HG03521 (cell line): ENCODE data around the gene TRPM3.

ENCODE experiments used
- ATAC-seq: cut with Tn5 transposase; IDR thresholded peaks from one replicate; pipeline ENCODE4 v1.9.1; 2021; ENCODE audit warnings: mild to moderate bottlenecking, moderate library complexity; ENCODE audit not compliant: unreplicated experiment

Gene TRPM3

DNA sequence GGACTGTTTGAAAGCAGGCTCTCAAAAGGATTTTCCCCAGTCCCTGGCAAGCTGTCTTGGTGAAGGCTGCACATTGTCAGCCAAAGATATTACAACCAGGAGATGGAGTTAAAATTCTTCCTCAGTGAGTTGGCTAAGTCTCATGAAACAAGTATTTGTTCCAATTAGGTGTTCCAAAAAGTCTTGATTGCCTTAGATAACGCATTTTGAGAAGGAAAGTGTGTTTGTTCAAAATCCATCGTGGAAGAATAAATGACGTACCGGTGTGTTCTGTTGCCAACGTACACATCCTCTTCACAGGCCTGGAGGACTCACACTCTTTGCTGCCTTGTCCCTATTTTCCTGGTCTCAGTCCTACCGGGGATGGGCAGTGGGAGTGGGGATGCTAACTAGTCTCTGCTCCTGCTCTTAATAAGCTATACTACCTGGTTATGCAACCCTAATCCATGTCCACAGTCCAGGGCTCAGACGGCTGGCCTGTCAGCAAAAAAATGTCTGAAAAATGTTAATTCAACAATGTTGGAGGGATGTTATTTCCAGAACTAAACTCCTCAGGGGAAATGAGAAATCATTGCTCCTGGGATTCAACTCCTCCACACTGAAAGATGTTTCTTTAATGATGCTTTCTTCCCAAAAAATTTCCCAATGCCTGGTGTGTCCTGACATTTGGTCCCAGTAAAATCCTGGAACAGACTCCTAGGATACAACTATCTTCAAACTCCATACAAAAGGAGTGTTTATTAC is 531.7 kb downstream of the TRPM3 start:
- no peak for ATAC-seq

DNA sequence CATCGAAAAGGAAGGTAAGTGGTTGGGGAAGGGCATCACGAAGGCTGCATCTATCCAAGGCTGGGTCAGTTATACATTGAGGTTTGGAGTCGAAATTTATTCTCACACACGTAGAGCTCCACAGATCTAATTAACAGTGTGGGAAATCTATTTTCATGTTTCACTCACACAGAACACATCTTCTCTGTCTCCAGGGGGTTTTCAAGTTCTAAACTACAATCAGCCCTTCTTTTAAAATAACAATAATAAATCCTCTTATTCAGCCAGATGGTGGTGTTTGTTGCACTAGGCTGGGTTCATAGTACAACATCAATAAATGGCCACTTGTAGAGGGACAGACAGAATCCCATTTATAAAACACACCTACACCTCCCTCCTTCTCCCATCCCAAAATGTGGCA is 532.4 kb downstream of the TRPM3 start:
- no peak for ATAC-seq

DNA sequence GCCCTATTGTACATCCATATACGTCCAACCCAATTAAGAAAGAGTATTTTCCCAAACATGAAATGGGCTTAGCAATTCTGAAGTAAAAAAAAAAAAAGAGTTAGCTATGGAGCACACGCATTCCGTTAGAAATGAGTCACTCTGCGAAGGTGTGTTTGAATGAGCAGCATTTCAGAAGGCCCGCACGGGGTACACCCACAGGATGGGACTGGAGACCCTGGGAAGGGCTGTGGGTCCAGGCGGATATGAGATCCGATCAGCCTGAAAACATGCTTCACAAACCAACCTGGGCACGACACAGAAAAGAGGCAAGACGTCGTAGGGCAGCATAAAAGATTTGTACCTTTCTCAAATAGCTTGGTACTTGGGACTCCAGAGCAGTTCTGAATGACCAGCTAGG is 533.0 kb downstream of the TRPM3 start:
- ATAC-seq = no peak

DNA sequence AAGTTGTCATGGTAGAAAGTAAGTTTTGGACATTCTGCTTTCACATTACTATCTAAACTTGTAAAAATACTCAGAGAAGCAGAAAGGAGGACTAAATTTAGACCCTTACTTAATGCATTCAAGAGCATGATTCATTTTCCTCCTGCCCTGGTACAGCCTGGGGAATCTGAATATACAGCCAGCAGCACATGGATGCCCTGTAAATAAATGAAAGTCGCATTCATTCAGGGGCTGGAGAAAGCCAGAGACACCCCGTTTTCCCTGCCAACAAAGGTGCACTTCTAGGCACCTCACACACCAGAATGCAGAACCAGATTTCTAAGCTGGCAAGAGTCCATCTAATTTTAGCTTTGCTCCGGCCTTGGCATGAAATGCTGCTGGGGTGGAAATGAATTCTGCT is 534.2 kb downstream of the TRPM3 start:
- no peak for ATAC-seq

DNA sequence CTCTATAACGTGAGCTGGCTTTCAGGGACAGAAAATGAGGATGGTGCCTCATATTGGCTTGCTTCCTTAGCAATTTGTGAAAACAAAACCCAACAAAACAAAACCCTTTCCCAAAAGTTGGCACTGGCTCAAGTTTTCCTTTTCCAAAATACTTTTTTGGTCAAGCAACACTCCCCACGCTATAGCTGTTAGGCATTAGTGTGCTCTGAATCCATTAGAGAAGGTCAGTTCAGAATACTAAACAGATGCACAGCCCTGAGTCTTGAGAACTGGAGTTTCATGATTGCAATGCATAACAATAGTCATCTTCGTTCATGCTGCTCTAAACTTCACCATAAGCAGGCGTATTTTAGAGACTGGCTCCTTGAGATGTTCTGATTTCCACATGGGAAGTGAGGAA is 534.9 kb downstream of the TRPM3 start:
- no peak for ATAC-seq

DNA sequence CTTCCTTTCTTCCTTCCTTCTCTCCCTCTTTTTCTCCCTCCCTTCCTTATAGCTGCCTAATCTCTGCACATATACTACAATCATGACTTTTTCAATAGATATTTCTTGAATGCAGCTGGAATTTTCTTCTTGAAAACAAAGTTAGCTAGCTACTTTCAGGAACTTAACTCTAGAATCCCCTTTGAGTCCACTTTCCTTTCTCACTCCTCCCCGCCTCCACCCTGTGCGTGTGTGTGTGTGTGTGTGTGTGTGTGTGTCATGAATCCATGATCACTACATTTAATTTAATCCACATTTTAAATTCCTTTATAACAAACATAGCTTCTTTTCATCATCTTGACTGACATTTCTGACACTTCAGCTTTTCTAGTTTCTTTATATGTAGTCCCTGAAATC is 539.5 kb downstream of the TRPM3 start:
- no peak for ATAC-seq

DNA sequence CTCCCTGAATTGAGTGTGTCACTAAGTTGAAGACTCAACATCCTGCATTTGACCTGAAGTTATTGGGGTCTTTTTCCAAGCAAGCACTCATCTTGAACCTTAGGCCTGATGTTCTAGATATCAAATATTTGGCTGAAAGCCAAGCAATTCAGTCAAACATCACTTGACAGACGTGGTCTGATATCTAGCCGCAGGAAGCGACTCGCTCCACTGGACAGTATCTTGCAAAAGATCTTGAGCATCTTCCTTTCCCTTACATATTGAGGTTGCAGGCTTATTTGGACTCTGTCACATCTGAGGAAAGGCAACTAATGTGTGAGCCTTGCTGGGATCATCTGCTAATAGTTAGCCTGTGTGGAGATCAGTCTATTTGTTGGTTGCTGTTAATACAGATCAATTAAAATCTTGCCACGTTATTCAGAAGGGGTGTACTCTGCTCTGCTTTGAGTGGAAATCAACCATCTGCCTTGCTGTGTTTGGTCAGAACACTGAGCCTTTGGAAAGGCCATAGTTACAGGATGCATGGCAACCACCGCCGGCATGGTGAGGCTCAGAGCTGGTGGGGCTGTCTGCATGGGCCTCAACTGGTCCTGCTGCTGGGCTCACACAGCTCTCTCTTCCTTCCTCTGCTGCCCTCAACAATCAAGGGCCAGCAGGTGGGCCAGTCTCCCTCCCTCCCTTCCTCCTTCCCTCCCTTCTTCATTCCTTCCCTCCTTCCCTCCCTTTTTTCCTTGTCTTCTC is 540.0 kb downstream of the TRPM3 start:
- ATAC-seq = no peak

DNA sequence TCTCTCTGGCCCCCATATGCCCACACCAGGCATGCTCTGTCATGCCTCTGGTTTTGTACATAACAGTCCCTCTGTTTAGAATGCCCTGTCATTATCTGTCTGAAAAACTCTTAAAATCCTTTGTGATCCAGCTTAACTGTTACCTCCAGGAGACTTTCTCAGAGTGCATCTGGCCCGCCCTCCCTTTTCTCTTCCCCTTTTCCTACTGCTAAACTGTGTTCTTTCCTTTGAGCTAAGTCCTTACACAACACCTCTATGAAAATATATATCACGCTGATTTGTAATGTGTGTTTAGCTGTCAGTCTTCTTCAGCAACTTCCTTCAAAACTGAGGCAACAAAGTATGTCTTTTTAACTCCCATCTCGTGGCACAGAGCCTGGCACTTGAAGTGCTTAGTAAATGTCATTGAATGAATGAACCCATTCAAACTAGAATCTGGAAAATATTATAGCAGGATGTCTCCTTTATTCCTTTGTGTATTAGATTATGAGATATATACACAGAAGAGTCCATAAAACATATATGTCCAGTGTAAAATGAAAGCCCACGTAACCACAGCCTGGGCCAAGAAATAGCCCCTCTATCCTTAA is 540.7 kb downstream of the TRPM3 start:
- ATAC-seq = no peak

DNA sequence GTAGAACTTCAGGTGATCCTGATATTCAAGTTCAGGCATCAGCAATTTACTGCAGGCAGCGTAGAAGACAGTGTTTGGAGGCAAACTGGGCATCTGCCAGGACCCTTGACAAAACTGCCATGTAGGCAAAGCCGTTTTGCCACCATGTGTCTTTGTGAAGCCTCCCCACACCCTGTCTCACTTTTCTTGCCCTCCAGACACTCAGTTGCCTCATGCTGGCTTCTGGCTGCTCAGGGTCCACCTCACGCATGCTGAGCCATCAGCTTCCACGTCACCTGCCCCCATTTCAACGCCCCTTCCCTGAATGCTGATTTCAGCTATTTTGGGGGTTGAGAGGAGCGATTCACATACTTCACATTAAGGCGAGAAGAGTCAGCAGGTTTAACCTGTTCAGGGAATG is 541.7 kb downstream of the TRPM3 start:
- ATAC-seq = no peak

DNA sequence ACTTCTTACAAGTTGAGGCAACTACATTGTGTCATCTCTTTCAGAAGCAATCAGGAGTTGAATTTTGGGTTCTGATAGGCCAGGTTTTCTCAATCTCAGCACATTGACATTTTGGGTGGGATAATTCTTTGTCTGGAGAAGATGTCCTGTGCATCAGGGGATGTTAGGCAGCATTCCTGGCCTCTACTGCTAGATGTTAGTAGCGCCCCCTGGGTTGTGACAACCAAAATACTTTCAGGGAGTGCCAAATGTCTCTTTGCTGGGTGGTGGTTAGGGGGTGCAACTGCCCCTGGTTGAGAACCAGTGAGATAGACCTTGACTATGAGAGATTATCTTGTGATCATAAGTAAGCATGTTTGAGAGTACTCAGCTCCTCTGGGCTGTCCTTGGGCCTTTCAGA is 542.7 kb downstream of the TRPM3 start:
- ATAC-seq = no peak

DNA sequence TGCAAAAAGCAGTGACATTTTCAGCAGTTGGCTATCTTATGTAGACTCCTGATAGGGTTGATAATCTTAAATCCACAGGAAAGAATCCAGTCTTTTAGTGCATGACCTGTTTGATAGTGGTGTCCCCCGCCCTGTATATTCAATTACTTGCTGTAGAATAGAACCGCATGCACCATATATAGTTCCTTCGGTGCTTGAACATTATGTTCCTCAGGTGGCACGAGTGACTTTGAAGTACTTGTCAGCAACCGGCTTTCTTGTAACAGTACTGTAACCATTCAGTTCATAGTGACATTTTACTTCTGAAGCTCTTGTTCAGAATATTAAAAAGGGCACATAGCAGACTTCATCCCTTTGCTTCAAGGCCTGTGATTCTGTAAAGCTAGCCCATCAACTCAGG is 543.8 kb downstream of the TRPM3 start:
- no peak for ATAC-seq

DNA sequence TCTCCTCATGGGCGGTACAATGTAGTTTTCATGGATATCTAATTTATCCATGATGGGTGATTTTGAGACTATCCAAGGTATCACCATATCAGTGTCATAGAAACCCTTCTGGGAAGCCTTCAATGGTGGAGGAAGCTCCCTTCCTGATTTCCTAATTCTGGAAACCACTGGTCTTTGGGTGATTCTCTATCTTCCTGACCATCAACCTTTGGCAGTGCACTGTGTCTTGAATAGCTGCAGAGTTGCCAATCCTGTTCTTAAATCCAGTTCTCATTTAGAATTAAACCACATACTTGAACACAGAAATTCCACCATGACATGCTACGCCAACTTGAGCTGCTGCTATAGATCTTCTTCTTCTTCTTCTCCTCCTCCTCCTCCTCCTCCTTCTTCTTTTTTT is 545.3 kb downstream of the TRPM3 start:
- no peak for ATAC-seq

DNA sequence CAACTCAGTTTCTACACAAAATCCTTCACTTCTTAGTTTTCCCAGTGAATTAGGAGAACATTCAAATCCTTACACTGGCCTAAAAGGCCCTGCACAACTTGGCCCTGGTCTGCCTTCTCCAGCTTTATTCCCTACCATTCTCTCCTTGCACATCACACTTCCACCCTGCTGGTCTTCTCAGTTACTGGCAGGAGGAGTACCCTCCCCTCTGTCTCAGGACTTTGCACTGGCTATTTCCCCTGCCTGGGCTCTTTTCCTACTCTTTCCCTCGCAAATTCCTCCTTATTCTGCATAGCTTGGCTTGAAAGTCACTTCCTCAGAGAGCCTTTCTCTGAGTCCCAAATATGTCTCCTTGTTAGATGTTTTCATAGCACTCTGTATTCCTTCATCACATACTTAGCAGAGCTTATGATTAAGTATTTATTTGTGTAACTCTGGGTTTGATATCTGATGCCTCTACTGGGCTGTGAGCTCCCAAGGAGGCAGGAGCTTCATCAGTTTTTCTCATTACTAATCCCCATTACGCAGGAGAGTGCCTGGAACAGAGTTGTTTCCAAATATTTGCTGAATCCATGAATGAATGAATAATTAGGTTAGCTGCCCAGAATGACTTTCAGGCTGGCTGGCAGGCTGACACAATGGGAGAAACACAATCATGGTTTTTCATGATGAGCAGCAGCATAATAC is 547.1 kb downstream of the TRPM3 start:
- ATAC-seq = no peak

DNA sequence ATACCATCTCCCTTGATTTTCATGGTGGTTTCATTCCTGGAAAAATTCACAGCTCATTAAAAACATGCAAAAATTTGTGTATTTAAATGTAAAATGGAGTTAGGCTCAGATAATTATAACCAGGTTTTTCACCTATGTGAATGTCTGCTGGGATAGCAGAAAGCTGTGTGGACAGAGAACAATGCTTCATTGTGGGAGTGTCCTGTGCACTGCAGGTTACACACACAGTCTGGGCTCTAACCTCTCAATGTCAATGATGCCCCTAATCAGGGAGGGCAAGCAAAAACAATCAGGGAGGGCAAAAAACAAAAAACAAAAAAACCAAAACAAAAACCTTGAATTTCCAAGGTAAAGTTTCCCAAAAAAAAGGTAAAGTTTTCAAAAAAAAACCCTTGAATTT is 548.1 kb downstream of the TRPM3 start:
- ATAC-seq = no peak

DNA sequence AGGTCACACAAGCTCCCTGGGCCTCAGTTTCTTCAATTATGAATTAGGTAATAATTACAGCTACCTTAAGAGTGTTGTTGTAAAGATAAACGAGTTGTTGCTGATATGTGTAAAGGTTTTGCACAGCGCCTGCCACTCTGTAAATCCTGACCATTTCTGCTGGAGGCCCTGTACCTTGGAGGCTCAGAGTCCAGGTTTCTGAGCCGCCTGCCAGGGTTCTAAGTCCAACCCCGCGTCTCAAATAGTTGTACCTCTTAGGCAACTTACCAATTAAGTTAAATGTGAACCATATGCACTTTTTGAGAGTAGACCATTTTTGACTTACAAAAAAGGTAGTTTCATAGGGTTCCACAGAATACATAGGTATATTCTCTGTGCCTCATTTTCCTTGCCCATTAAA is 550.2 kb downstream of the TRPM3 start:
- ATAC-seq = no peak

DNA sequence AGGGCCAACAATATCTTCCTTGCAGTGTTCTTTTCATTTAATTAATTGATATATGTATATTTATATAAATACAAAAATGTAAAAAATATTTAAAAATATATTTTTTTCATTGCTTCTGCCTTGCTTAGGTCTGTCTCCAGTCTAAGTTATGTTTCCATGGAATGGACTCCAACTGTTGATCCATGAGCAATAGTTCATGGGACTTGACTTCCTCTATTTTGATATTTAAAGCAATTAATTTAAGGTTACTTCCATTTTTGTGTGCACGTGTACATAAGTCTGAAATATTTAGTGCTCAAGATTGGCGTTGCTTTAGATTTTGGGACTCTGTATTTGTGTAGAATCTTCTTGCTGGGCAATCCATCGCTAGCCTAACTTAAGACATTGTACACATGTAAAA is 551.6 kb downstream of the TRPM3 start:
- ATAC-seq = no peak

DNA sequence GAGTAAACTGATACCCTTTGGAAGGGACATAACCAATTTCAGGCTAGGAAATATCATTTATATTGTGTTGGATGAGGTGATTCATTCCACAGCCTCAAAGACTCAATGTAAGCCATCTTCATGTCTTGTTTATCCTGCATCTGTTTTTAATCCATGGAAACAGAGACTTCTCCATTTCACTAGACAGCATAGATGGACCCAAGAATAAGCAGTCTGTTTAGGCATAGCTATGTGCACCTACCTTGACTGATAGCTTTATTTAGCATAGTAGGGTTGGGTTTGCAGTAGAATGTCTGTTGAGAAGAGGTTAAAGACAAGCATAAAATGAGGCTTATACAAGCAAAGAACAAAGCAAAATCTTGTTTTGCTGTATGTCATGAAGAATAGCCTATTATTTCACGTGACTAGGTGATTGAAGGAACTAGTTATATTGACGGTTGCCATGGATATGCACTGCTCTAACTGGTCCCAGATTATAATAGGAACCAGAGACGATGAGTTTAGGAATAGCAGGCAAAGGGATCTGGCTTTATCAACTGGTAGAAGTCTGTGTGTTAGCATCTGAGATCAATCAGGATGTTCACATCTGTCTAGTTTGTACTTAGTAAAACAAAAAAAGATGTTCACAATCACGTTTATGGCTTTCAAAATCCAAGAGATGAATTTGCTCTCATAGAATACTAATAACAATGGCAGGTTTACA is 552.2 kb downstream of the TRPM3 start:
- ATAC-seq = no peak

DNA sequence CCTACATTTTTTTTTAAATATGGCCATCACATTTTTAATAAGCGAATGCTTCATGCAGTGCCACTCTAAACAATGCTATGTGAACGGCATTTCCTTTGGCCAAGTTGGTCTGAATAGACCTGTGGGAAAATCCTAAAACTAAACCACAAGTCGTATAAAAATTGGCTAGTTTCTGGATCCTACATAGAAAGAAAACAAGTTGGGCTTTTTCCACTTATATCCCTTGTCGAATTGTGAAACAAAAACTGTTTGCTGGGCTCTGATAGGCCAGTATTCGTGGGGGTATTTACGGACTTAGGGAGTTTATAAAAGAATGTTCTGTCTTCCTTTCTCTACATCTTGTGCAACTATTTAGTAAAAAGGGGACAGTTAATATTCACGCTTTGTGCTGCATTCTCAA is 553.9 kb downstream of the TRPM3 start:
- no peak for ATAC-seq

DNA sequence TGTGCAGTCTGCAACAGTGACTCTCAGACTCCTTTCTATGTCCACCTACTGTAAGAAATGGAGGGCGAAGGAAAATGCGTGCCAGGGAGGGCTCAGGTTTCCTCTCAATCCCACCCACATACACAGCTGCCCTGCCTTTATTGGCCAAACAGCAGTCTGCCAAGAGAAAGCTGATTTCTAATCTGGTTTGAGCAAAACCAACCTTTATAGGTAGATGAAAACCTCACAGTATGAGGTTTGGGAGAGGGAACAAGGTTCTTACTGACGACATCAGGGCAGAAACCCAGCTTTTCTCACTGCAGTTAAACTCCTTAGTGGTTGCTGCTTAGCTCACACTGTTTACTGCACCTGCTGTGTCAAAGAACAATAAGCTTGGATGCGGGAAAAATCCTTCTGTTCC is 554.7 kb downstream of the TRPM3 start:
- ATAC-seq = no peak

DNA sequence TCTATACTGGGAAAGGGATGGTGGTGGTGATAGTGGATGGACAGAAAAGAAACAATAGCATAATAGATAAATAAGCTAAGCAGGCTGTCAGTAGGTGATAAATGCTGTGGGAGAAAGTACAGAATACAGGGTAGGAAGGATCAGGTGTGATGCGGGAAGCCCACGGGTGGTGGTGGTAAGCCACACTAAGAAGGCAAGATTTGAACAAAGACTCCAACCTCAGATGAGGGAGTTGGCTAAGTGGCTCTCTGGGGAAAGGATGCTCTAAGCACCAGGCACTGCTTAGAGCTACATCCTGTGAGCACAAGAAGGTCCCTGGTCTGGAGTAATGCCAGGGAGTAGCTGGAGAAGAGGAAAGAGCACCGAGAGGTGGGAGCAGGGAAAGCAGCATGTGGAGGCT is 555.4 kb downstream of the TRPM3 start:
- ATAC-seq = no peak
